AG04449 (cell line): ENCODE results near the gene PPP1R12A.

Experiments
- CTCF ChIA-PET: fragments of 350-600 bp; formaldehyde crosslinking; extraction: SDS; loops from one replicate; lab custom pipeline; 2021; ENCODE audit warnings: antibody characterized with exemption; lab: Yijun Ruan, JAX
- POLR2A ChIA-PET: fragments of 400-600, 350-600 bp; formaldehyde crosslinking; extraction: SDS; loops from one replicate; lab custom pipeline; 2020; ENCODE audit warnings: antibody characterized with exemption, inconsistent platforms; lab: Yijun Ruan, JAX
- DNase-seq: peaks from one replicate; pipeline ENCODE4 v3.0.0-alpha.2; 2010; ENCODE audit warnings: low read depth, low spot score
- H3K4me3 ChIP-seq: 2 replicates; pipeline ENCODE4 v1.5.1; 2011; ENCODE audit warnings: low read depth, mild to moderate bottlenecking, control low read depth, low read length
- TF ChIP-seq, protein P1 (sequence below): IDR thresholded peaks from one replicate; pipeline ENCODE4 v1.5.1; 2011; ENCODE audit warnings: mild to moderate bottlenecking, moderate library complexity, low read length, control low read depth, inconsistent platforms; ENCODE audit not compliant: insufficient read depth; ENCODE audit errors: missing control alignments

PPP1R12A gene

GRCh38 chr12:79838359-79838758 is 96.5 kb downstream of the PPP1R12A start:
- POLR2A ChIA-PET, result interaction anchor here (0.7 kb wide), 1 partner anchor 94 kb away, joined by 3 read pairs; no protein-coding TSS in a partner anchor
- DNase-seq, result no peak
- CTCF ChIA-PET, result interaction anchor here (1.0 kb wide), 1 partner anchor 355 kb away, joined by 3 read pairs; no protein-coding TSS in a partner anchor
- TF ChIP-seq, protein P1, sequence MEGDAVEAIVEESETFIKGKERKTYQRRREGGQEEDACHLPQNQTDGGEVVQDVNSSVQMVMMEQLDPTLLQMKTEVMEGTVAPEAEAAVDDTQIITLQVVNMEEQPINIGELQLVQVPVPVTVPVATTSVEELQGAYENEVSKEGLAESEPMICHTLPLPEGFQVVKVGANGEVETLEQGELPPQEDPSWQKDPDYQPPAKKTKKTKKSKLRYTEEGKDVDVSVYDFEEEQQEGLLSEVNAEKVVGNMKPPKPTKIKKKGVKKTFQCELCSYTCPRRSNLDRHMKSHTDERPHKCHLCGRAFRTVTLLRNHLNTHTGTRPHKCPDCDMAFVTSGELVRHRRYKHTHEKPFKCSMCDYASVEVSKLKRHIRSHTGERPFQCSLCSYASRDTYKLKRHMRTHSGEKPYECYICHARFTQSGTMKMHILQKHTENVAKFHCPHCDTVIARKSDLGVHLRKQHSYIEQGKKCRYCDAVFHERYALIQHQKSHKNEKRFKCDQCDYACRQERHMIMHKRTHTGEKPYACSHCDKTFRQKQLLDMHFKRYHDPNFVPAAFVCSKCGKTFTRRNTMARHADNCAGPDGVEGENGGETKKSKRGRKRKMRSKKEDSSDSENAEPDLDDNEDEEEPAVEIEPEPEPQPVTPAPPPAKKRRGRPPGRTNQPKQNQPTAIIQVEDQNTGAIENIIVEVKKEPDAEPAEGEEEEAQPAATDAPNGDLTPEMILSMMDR, result no peak
- H3K4me3 ChIP-seq, result no peak overlapping the region

DNA sequence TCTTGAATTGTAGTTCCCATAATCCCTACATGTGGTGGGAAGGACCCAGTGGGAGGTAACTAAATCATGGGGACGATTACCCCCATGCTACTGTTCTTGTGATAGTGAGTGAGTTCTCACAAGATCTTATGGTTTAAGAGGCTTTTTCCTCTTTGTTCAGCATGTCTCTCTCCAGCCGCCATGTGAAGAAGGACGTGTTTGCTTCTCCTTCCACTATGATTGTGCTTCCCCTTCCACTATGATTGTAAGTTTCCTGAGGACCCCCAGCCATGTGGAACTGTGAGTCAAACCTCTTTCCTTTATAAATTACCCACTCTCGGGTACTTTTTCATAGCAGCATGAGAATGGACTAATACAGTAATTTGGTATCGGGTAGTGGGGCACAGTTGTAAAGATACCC is 97.3 kb downstream of the PPP1R12A start:
- DNase-seq, result no peak
- ChIA-PET CTCF (no interaction called here), POLR2A (no interaction called here)
- TF ChIP-seq, protein P1, result no peak
- no peak overlapping the region for H3K4me3 ChIP-seq

GRCh38 chr12:79835377-79835843 is 99.5 kb downstream of the PPP1R12A start:
- DNase-seq, result no peak
- TF ChIP-seq, protein P1, result no peak
- H3K4me3 ChIP-seq, result no peak overlapping the region
- ChIA-PET CTCF (interaction anchor here (1.0 to 1.4 kb wide), 2 partner anchors 30 to 352 kb away, joined by 3 read pairs; no protein-coding TSS in a partner anchor), POLR2A (no interaction called here)

GRCh38 chr12:79834712-79835376 is 100.1 kb downstream of the PPP1R12A start:
- ChIA-PET CTCF (interaction anchor here (1.0 to 1.4 kb wide), 3 partner anchors 25 to 352 kb away, joined by 3 read pairs; no protein-coding TSS in a partner anchor), POLR2A (no interaction called here)
- H3K4me3 ChIP-seq, result no peak overlapping the region
- TF ChIP-seq, protein P1, result no peak
- DNase-seq, result no peak

DNA sequence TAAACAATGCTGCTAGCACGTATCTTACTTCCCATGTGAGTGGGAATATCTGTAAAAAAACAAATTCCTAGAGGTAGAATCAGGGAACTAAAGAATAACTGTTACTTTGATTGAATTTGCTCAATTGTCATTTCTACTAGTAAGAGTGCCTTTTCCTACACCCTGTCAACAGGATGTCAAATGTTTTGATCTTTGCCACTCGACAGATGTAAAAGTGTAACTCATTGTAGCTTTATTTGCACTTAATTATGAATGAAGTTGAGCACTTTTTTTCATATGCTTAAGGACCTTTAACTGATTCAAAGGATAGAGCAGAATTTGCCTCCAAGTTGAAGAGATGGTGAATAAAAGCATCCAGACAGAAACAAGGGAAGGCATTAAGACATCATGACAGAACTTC is 104.5 kb downstream of the PPP1R12A start:
- CTCF ChIA-PET, result interaction anchor here (1.3 to 2.0 kb wide), 2 partner anchors 56 to 357 kb away, joined by 3 to 4 read pairs; no protein-coding TSS in a partner anchor
- TF ChIP-seq, protein P1, result no peak
- no peak for DNase-seq
- no peak overlapping the region for H3K4me3 ChIP-seq
- POLR2A ChIA-PET, result no interaction called here

DNA sequence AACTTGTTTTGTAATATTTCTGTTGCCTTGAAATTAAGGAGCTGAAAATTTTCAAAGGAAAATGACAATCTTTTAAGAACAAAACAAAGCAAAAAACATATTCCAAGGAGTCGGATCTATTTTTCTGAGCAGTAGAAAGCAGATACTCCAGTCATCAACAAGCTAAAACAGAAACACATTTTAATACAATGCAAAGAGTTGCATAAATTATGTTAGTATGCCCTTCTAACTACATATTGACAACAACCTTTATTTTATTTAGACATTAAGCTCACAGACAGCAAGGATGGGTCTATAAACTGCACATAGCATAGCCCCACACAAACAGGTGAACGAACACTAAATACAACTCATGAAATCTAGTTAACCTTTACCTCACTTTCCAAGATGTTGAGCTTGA is 106.0 kb downstream of the PPP1R12A start:
- ChIA-PET POLR2A (no interaction called here), CTCF (interaction anchor here (0.9 to 2.0 kb wide), 5 partner anchors 13 to 366 kb away, joined by 3 to 4 read pairs (median 3); no protein-coding TSS in a partner anchor)
- no peak overlapping the region for H3K4me3 ChIP-seq
- TF ChIP-seq, protein P1, result no peak
- no peak for DNase-seq
